DMS114 treated with DMSO at 0.1 percent for 48 hours (cell line): ENCODE results near the gene POLE3.
"Not testable (repeated sequence)": the region's sequence is repeated elsewhere in the genome, so short reads cannot be mapped to it uniquely, and the experiment has no call there.

Experiments
- DNase-seq: peaks from one replicate; lab custom pipeline; 2025; ENCODE audit not compliant: unreplicated experiment; lab: John Stamatoyannopoulos, UW

Gene POLE3

DNA sequence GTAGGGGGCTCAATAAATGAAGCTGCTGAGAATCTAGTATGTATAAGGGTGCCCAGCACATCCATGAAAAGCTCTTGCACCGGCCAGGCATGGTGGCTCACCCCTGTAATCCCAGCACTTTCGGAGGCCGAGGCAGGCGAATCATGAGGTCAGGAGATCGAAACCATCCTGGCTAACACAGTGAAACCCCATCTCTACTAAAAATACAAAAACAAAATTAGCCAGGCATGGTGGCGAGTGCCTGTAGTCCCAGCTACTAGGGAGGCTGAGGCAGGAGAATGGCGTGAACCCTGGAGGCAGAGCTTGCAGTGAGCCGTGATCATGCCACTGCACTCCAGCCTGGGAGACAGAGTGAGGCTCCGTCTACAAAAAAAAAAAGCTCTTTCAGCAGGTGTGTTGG, 4.1 kb downstream of the POLE3 start:
- DNase-seq, result not testable (repeated sequence)

DNA sequence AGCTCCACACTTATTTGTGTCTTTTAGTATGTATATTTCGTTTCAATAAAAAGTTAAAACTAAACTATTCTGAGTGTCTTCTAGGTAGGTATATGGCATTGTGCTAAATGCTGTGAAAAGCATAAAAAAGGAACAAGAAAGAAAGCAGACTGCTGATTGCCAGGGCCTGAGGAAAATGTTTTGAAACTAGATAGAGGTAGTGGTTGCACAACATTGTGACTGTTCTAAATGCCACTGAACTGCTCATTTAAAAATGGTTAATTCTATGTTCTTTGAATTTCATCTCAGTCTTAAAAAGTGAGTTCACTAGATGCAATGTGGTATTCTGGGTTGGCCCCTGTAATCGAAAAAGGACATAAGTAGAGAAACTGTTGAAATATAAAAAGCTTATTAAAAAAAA, 6.8 kb downstream of the POLE3 start:
- DNase-seq, result no peak

DNA sequence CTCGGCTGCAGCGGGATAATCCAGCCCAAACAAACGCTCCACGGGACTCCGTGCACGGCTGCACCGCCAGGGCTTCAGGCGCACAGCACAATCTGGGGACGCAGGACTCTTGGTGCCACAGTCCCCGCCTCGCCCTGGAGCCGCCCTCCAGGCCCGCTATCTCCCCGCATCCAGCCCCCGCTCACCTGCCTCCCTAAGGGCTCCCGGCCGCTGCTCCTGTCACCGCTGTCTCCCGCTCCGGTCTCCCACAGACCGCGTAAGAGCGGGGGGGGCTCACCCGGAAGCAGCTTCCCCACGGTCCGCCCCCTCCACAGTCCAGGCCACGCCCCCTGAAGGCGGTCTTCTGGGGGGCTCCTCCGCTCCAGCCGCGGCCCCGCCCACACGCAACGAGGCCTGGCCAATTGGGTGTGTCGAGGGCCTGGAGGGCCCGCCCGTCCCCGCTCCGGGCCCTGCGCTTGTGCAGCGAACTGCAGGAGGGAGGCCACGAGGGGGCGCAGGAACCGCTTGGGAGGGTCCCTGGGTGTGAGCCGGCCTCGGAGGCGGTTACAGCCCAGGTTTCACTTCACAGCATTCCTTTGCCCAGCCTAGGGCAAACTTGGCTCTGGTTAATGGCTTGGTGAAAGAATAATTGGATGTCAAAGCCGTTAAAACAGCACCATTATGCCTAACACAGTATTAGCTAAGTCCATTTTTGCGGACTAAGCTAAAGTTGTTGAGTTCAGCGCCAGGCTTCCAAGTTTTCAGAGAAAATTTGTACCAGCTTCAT, 9.3 kb downstream of the POLE3 start, which contains the start of gene ALAD:
TSS of gene ALAD (minus strand) at position 258 of the 766 bp plus-strand sequence. CDS start 7,725 bp downstream, outside the sequence.
- DNase-seq, result peak; percentile 90

DNA sequence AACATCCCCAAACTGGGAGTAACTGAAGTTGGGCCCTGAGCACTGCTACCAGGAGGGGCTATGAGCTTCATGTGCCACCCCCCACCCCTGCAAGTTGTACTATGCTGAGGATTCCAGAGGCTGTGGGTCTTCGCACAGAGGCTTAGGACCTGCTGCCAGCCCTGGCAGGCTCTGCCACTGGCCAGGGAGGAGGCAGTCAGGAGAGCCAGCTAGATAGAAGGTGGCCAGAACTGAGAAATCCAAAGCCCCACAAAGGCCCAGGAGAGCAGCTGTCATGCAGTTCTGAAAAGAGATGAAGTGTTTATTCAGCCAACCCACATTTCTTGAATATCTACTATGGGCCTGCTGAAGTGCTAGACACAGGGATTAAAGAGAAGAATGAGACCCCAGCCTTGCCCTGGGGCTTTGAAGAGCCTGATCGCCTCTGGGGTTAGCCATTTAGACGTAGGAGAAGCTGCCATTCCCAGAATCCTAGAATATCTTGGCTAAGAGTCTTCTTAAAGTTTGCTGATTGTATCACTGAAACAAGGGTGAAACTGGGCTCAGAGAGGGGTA, 10.8 kb downstream of the POLE3 start:
- DNase-seq, result no peak

DNA sequence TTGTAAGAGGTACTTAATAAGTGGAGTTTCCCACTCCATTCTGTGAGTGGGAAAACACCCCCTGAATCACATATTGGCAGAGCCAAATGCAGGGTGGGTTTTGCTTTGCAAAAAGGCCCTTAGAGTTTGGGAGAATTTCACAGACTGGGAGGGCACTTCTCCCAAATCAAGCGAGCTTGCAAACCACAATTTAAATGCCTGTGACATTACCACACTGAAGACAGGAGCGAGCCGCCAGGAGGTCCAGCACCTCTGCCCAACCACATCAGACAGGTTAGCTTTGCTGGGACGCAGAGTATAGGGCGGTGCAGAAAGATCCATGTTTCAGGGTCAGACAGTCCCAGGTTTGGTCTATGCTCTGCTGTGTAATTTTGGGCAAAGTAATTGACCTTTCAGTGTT, 11.7 kb downstream of the POLE3 start:
- DNase-seq, result no peak

DNA sequence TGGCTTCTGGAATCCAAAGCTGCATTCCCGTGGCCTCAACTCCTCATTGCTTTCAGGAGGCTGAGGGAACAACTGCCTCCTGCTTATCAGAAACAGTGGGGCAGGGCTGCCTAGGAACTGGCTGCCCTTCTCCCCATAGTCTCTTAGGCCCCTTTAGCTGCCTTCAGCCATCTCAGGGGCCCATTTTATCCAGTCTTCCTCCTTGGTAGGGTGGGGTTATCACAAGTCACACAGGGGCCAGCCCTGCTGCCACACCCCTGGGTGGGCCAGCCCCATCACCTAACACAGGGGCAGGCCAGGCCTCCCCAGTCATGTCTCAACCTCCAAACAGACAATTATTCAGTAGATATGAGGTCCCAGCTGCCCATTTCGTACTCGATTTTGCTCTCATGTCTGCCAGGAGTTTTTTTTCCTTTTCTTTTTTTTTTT, 13.3 kb downstream of the POLE3 start:
- DNase-seq, result no peak

DNA sequence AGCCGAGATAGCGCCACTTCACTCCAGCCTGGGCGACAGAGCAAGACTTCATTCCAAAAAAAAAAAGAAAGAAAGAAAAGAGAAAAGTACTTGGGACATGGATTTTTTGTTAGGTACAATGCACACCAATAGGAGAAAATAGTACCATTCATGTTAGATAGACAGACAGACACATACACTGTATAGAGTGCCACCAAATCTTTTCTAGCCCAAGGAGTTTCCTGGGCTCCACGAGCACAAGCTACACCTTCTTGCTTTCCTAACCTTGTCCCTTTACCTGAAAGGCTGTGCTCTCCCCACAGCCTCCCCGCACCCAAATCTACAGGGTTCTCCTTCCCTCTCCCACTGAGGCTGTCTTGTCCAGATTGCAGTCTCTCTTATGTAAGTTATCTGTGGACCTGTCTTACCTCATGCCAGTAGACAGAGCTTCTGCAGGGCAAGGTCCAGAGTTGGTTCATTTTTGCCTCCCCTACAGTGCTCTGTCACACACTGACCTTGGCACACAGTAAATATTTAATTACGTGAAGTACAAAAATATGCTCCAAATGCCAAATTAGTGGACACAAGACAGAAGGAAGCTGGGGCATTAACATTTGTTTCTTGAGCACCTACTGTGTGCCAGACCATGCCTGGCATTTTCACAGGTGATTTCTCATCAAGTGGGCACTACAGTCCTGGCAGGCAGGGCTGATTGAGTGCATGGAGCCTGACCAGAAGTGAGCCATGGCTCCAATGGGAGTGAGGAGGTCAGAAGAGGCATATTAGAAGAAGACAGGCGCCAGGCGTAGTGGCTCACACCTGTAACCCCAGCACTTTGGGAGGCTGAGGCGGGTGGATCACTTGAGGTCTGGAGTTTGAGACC, 15.2 kb downstream of the POLE3 start:
- no peak for DNase-seq

DNA sequence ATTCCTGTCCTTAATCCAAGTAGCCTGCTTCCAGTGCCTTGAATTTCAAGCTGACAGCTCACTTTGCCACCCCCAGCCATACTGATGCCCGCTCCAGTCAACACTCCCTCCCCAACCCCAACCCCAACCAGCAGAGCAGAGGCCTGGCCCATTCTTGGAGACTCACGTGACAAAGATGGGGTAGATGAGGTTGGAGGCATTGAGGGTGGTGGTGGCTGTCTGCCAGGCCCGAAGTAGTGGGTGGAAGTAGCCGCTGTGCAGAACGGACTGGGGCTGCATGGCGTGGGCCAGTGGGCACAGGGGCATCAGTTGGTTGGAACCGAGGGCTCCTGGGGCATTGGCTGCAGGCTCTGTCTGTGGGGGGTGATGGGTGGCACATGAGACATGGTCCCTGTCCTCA, 17.2 kb downstream of the POLE3 start:
- no peak for DNase-seq

DNA sequence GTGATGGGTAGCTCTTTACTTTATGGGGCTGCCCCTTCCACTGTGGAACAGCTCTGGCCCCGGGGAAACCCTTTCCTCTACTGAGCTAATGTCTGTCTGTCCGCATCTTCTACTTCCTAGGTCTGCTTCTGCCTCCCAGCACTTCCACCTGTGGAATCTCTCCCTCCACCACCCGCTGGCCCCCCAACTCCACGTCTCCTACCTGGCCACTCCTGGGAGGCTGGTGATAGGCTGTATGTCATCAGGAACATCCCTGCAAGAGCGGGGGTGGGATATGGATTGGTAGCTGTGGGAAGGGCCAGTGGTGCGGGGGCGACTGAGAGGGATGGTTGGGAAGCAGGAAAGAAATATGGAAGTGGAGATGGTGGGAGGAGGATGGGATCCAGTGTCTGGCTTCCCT, 18.6 kb downstream of the POLE3 start:
- DNase-seq, result no peak

DNA sequence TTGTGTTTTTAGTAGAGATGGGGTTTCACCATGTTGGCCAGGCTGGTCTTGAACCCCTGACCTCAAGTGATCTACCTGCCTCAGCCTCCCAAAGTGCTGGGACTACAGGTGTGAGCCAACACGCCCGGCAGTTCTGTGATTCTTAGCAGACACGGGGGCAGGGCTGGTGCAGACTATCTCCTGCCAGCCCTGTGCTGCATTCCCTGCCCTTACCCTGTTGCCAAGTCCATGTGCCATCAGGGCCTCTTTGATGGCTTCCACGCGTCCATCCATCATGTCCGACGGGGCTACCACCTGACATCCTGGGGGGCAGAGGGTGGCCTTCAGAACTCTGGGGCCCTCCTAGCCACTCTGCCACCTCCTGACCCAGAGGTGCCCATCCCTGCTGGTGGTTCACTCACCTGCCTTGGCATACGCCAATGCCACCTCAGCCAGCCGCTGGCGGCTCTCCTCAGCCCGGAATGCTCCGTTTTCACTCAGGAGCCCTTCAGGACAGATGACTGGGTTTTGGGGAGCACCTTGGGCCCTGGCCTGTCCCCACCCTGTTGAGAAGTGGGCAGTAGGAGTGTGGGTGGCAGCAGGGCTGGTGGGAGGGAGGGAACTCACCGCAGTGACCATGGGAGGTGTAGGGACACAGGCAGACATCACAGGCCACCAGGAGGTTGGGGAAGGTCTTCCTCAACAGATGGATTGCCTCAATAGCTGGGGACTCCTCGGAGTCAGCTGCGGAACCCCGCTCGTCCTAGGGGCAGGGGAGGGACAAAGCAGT, 20.1 kb downstream of the POLE3 start:
- DNase-seq, result no peak

DNA sequence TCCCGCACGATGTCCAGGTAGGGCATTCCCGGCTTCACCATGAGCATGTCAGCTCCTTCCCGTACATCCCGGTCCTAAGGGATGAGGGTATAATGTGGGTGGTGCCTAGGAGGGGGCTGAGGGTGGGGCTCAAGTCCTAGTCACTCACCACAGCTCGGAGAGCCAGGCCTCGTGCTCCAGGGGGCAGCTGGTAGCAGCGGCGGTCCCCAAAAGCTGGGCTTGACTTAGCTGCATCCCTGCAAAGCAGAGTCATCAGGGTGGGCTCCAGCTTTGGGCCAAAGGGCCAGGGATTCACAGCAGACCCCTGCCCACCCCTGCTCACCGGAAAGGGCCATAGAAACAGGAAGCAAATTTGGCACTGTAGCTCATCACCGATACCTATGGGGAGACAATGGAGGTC, 21.0 kb downstream of the POLE3 start:
- no peak for DNase-seq

DNA sequence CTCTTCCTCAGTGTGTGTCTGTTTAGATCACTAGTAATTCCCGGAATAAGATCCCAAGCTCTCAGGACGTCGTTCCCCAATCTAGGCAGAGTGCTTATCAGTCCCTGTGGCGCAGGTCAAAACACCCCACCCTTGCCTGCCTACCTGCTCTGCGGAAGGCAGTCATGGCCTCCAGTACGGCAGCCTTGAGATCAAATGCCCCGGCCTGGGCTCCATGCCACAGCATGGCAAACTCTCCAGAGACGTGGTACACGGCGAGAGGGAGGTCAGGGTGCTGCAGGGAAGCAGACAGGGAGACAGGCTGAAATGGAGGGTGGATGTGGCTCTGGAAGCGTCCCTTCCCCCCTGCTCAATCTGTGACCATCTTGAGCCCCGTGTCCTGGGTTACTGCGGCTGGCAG, 21.6 kb downstream of the POLE3 start:
- DNase-seq, result no peak

DNA sequence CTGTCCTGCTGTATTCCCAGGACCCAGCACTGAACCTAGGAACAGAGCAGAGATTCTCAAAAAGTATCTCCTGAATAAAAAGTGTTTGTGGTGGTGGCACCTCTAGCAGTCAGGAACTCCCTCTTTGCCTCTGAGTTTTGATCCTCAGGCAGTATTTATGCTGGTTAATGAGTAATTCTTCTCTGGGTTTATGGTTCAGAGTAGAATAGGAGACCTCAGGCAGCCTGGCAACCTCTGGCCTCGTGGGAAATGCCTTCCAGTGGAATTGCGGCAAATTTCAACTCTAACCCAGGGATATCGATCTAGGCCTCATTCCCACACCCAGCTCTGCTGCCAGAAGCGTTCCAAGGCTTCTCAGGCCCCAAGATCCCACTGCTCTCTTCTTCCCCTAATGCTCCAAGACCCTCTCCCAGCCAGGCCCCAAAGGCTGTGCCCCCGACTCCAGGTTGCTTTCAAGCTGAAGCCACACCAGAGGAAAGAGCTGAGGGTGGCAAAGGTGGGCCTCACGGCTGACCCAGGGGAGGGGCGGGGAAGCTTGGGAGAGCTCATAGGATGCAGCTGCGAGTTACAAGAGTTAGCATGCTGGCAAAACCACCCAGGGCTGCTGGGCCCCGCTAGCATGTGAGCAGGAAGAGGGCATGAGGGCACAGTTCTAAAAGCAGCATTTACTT, 22.8 kb downstream of the POLE3 start:
- DNase-seq, result no peak

DNA sequence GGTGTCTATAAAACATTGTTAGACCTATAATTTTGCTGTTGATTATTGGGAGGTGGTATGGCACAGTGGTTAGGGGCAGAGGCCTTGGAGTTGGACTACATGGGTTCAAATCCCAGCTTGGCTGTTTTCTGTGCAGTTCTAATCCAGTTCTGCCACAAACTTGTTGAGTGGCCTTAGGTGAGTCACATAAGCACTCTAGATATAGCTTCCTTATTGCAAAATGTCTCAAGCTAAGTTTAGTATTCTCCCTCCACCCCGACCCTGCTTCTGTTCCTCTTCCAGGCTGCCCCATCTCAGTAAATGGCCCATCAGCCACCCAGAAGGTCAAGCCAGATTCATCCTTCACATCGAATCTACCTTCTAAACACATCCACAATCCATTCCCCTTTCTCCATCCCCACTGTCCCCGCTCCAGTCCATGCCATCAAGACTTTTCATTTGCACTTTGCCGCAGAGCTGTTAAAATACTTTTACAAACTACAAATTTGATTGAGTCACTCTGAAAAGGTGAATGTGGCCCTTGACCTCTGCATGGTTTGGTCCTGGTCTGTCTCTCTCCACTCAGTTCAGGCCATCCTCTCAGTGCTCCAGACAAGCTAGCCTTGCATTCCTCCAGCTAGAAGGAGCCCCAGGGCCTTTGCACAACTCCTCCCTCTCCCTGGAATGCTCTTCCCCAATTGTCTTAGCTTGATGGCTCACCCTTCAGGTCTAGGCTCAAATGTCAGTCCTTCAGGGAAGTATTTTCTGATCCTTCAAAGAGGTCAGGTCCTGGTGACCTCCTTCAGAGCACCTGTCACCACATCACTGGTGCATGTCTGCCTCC, 23.7 kb downstream of the POLE3 start:
- DNase-seq, result no peak

DNA sequence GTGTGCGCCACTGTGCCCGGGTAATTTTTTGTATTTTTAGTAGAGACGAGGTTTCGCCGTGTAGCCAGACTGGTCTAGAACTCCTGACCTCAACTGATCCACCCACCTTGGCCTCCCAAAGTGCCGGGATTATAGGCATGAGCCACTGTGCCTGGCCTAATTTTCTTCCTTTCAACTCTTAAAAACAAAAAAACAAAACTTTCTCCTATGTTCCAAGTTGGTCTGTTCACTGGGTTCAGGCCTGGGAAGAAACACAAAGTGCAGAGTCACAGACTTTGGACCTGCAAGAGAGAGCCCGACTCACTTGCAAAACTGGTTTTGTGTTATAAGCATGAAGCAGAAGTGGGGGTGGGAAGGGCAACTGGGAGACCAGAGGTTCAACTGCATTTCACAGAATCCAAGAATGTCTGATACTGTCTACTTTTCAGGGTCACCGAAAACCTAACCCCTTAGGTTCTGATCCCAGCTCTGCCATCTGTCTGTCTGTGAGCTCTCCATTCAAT, 28.5 kb downstream of the POLE3 start:
- no peak for DNase-seq

DNA sequence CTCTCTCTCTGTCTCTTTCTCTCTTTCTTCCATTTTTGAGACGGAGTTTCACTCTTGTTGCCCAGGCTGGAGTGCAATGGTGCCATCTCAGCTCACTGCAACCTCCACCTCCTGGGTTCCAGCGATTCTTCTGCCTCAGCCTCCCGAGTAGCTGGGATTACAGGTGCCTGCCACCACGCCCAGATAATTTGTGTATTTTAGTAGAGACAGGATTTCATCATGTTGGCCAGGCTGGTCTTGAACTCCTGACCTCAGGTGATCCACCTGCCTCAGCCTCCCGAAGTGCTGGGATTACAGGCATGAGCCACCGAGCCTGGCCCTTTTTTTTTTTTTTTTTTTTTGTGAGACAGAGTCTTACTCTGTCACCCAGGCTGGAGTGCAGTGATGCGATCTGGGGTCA, 29.0 kb downstream of the POLE3 start:
- DNase-seq, result not testable (repeated sequence)

DNA sequence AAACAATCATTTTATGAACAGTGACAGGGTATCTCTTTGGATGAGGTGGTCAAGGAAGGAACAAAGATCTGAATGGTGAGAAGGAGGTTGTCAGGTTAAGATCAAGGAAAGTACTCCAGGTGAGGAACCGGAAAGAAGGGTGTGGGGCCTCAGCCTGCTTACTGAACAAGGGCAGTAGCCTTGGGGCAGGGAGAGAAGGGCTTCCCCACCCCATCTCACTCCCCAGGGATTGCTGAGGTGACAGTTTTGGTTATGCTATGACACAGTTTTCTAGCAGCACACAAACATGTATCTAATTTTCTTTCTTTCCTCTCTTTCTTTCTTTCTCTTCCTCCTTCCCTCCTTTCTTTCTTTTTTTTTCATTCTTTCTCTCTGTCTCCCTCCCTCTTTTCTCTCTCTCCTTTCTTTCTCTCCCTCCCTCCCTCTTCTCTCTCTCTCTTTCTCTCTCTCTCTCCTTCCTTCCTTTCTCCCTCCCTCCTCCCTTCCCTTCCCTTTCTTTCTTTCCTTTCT, 29.6 kb downstream of the POLE3 start:
- no peak for DNase-seq

DNA sequence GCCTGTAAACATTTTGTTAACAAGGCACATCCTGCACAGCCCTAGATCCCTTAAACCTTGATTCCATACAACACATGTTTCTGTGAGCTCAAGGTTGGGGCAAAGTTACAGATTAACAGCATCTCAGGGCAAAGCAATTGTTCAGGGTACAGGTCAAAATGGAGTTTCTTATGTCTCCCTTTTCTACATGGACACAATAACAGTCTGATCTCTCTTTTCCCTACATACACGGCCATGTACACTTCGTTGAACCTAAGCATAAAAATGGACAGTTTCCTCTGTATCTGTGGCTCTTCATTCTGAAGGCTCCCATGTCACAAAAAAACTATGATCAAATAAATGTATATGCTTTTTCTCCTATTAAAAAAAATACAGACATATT, 30.7 kb downstream of the POLE3 start:
- not testable (repeated sequence) for DNase-seq

DNA sequence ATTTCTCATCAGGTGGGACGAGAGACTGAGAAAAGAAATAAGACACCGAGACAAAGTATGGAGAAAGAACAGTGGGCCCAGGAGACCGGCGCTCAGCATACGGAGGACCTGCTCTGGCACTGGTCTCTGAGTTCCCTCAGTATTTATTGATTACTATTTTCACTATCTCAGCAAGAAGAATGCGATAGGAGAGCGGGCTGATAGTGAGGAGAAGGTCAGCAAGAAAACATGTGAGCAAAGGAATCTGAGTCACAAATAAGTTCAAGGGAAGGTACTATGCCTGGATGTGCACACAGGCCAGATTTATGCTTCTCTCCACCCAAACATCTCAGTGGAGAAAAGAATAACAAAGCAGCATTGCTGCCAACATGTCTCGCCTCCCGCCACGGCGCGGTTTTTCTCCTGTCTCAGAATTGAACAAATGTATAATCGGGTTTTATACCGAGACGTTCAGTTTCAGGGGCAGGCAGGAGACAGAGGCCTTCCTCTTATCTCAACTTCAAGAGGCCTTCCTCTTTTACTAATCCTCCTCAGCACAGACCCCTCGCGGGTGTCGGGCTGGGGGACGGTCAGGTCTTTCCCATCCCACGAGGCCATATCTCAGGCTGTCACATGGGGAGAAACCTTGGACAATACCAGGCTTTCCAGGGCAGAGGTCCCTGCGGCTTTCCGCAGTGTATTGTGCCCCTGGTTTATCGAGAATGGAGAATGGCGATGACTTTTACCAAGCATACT, 31.2 kb downstream of the POLE3 start:
- not testable (repeated sequence) for DNase-seq
